Testis (tissue), 2 donors: ENCODE results near the gene RUVBL1.

Experiments used
- CTCF ChIP-seq, 3 experiments: fragments of 450-650 bp in 2 of 3; fragments of 200-600 bp in 1 of 3; sonication (generic) in 1 of 3; IDR thresholded peaks; one replicate each; pipeline ENCODE4 v1.5.1; 2016 to 2019; ENCODE audit warnings: antibody characterized with exemption in 3 of 3, mild to moderate bottlenecking in 2 of 3, moderate library complexity in 1 of 3
- POLR2A ChIP-seq: fragments of 450-650 bp; IDR thresholded peaks from one replicate; pipeline ENCODE4 v1.6.1; 2017; ENCODE audit warnings: antibody characterized with exemption, mild to moderate bottlenecking, moderate library complexity

- TF ChIP-seq CTCF (IDR thresholded peaks at IDR 0.05) (no peak), POLR2A (no peak)
Observed at GRCh38 chr3:128160661-128161060, 37.0 kb upstream of the RUVBL1 start.
